Urinary bladder (tissue), 4 donors: ENCODE measurements around the gene ARSD. TPM values are rescaled to one million over a fixed set of nuclear protein-coding genes. Genes with fewer than 3 reads are reported as not detected.

Experiments used
- DNase-seq: peaks from one replicate; pipeline ENCODE4 v3.0.0-alpha.2; 2015; ENCODE audit errors: extremely low spot score
- H3K27ac ChIP-seq: one replicate; pipeline ENCODE4 v1.5.1; 2013; ENCODE audit warnings: low read depth, mild to moderate bottlenecking, moderate library complexity
- H3K36me3 ChIP-seq: one replicate; pipeline ENCODE4 v1.6.1; 2013; ENCODE audit warnings: mild to moderate bottlenecking, moderate library complexity; ENCODE audit not compliant: insufficient read depth
- H3K4me1 ChIP-seq: one replicate; pipeline ENCODE4 v1.6.1; 2013; ENCODE audit warnings: mild to moderate bottlenecking, moderate library complexity; ENCODE audit not compliant: insufficient read depth
- H3K4me3 ChIP-seq: one replicate; pipeline ENCODE4 v1.5.1; 2013; ENCODE audit warnings: low read depth, low read length
- WGBS: extraction: QIAGEN DNeasy Blood & Tissue Kit; methylation state at CpG from one replicate; pipeline ENCODE4 v1.1.7; 2013; 5-methylcytosine and 5-hydroxymethylcytosine counted together
- polyA plus RNA-seq: library from polyadenylated mRNA; stranded (reverse); fragments of 200-250 nt; gene quantifications from one replicate; pipeline ENCODE4 v1.2.3, GENCODE V29; 2013
- total RNA-seq: library from RNA; depleted of rRNA; stranded (reverse); fragments of >200 nt; gene quantifications from one replicate; pipeline ENCODE4 v1.2.3, GENCODE V29; 2014
- donor health status: healthy with polysubstance abuse.
- donor health status: healthy.

Gene ARSD
- total and polyA plus RNA-seq, 2 donors: 12.4 to 35.4 TPM

GRCh38 chrX:2872671-2873277 lies 56.4 kb downstream of the ARSD start:
- Histone ChIP-seq H3K27ac (no peak overlapping the region), H3K36me3 (no peaks in the 10 kb centered on the region), H3K4me1 (no peaks in the 10 kb centered on the region), H3K4me3 (no peak overlapping the region)
- DNase-seq: no peak
- 70% methylated on average over 7 of the region's 7 CpGs for WGBS

DNA sequence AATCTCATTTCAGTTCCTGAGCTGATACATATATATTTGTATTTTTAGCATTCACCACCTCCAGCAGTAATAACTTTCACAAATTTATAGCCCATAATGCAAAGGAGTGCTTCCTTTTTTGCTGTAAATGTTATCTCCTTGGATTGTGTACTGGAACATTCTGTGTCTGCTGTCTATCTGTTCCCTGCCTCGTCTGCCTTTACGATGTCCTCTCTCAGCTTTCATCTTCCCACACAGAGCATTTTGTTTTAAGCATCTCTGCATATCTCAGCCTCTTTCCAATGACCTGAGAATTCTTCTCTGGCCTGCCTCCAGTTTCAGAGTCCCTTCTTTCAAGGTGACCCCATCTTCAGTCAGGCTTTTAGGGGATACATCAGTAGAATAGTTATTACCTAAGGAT lies 57.3 kb downstream of the ARSD start:
- H3K36me3 ChIP-seq: no peaks in the 10 kb centered on the region
- WGBS: 38% methylated on average over 2 of the region's 2 CpGs
- no peak for DNase-seq
- no peak overlapping the region for H3K27ac ChIP-seq
- no peaks in the 10 kb centered on the region for H3K4me1 ChIP-seq
- H3K4me3 ChIP-seq: no peak overlapping the region

GRCh38 chrX:2870650-2871049 lies 58.5 kb downstream of the ARSD start:
- no peak for DNase-seq
- Histone ChIP-seq H3K4me1 (no peaks in the 10 kb centered on the region), H3K4me3 (no peak overlapping the region), H3K27ac (no peak overlapping the region), H3K36me3 (no peaks in the 10 kb centered on the region)

GRCh38 chrX:2867206-2867605 lies 61.9 kb downstream of the ARSD start:
- H3K4me3 ChIP-seq: no peak overlapping the region
- no peak for DNase-seq
- no peaks in the 10 kb centered on the region for H3K4me1 ChIP-seq
- H3K36me3 ChIP-seq: no peaks in the 10 kb centered on the region
- no peak overlapping the region for H3K27ac ChIP-seq
- WGBS: 71% methylated on average over 7 of the region's 7 CpGs

DNA sequence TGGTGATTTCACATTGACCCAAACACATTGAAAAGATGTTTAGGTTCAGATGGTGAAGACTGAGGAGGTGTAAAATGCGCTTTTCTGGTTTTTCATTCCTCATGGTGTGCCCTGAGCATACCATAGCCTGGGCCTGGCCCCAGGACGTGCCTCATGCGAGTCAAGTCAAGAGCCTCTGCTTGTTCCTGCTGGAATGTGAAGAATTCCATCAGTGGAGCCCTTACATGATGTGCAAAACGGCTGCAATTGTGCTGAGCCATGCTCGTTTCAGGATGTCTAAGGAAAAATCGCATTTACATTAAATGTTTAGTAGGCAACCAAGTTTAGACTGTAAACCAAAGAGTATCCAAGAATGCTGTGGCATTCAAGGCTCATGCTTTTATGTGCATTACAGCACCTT lies 65.5 kb downstream of the ARSD start:
- no peaks in the 10 kb centered on the region for H3K36me3 ChIP-seq
- H3K4me1 ChIP-seq: no peaks in the 10 kb centered on the region
- 58% methylated on average over 6 of the region's 6 CpGs for WGBS
- H3K4me3 ChIP-seq: no peak overlapping the region
- H3K27ac ChIP-seq: no peak overlapping the region
- no peak for DNase-seq

DNA sequence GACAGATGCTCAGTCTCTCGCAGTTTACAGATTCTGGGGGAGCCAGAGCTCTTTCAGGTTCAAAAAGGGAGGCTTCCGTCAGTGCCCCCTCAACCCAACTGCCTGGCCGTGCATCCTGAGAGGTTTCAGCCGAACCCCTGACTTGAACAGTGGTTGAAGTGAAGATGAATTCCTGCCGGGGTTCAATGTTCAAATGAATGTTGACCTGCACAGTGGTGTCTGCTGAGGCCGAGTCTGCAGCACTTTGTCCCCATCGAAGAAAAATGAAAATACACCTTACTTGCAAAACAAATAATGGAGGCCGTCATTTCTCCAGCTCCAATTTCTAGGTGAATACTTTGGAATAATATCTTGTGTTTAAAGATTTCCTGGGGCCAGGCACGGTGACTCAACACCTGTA lies 66.7 kb downstream of the ARSD start:
- Histone ChIP-seq H3K4me3 (no peak overlapping the region), H3K27ac (no peak overlapping the region), H3K4me1 (no peaks in the 10 kb centered on the region), H3K36me3 (no peaks in the 10 kb centered on the region)
- no peak for DNase-seq
- 75% methylated on average over 9 of the region's 9 CpGs for WGBS

DNA sequence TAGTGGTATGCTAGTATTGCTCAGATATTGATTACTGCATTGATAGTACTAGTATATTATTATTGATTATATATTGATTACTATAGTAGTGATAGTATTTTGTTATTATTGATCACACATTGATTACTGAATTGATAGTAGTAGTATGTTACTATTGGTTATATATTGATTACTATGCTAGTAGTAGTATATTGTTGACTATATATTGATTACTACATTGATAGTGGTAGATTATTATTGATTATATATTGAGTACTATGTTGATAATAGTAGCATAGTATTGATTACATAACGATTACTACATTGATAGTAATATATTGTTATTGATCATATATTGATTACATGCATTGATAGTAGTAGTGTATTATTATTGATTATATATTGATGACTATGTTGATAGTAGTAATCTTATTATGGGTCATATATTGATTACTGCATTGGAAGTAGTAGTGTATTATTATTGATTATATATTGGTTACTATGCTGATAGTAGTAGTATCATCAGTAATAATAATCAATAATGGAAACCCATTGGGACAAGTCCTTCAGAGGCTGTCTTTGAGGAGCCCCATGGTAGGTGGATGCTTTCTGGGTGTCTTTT lies 69.8 kb downstream of the ARSD start:
- Histone ChIP-seq H3K27ac (no peak overlapping the region), H3K4me1 (no peaks in the 10 kb centered on the region), H3K36me3 (no peaks in the 10 kb centered on the region), H3K4me3 (no peak overlapping the region)
- no peak for DNase-seq
- WGBS: 93% methylated on average over 1 of the region's 1 CpG

GRCh38 chrX:2857566-2857965 lies 71.6 kb downstream of the ARSD start:
- Histone ChIP-seq H3K4me1 (no peaks in the 10 kb centered on the region), H3K4me3 (no peak overlapping the region), H3K27ac (no peak overlapping the region), H3K36me3 (no peaks in the 10 kb centered on the region)
- 84% methylated on average over 3 of the region's 3 CpGs for WGBS
- DNase-seq: no peak

- no peak for DNase-seq
- WGBS: 100% methylated on average over 2 of the region's 2 CpGs
Observed at GRCh38 chrX:2855761-2856160, 73.4 kb downstream of the ARSD start.

DNA sequence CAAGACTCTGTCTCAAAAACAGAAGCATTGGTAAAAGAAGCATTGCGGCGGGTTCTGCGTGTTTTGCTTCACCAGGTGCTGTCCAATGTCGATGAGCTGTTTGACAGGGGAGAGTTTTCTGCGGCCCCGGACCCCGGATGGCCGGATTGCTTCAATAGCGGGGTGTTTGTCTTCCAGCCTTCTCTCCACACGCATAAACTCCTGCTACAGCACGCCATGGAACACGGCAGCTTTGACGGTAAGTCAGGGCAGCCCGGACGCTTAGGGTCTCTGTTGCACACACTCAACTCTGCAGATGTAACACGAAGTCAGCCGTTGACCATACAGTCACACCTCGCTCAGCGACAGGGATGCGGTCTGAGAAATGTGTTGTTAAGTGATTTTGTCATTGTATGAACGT lies 74.2 kb downstream of the ARSD start:
- DNase-seq: no peak
- Histone ChIP-seq H3K36me3 (no peaks in the 10 kb centered on the region), H3K4me3 (no peak overlapping the region), H3K4me1 (no peaks in the 10 kb centered on the region), H3K27ac (no peak overlapping the region)
- WGBS: 97% methylated on average over 21 of the region's 21 CpGs

More at GRCh38 chrX:2855761-2856160, 73.4 kb downstream of the ARSD start:
- Histone ChIP-seq H3K4me1 (no peaks in the 10 kb centered on the region), H3K36me3 (no peaks in the 10 kb centered on the region), H3K4me3 (no peak overlapping the region), H3K27ac (no peak overlapping the region)

Other genes starting within 250 kb of the ARSD start
- 95.6 TPM for gene CD99, start 238.0 kb downstream of the ARSD start, total RNA-seq
- 496 TPM for gene CD99, start 238.0 kb downstream of the ARSD start, polyA plus RNA-seq
- gene XG, start 177.3 kb downstream of the ARSD start, total RNA-seq: 0.58 TPM
- gene XG, start 177.3 kb downstream of the ARSD start, polyA plus RNA-seq: 2.0 TPM
- gene GYG2, start 100.4 kb downstream of the ARSD start, total RNA-seq: 5.8 TPM
- gene GYG2, start 100.4 kb downstream of the ARSD start, polyA plus RNA-seq: 10.3 TPM
- gene ARSH, start 77.2 kb upstream of the ARSD start, total RNA-seq: 0.32 TPM
- gene ARSH, start 77.2 kb upstream of the ARSD start, polyA plus RNA-seq: not detected
- gene ARSF, start 112.1 kb upstream of the ARSD start, total RNA-seq: 0.26 TPM
- gene ARSF, start 112.1 kb upstream of the ARSD start, polyA plus RNA-seq: 0.18 TPM